ENCODE measurements around the gene TNFAIP2.

TNFAIP2 gene

DNA sequence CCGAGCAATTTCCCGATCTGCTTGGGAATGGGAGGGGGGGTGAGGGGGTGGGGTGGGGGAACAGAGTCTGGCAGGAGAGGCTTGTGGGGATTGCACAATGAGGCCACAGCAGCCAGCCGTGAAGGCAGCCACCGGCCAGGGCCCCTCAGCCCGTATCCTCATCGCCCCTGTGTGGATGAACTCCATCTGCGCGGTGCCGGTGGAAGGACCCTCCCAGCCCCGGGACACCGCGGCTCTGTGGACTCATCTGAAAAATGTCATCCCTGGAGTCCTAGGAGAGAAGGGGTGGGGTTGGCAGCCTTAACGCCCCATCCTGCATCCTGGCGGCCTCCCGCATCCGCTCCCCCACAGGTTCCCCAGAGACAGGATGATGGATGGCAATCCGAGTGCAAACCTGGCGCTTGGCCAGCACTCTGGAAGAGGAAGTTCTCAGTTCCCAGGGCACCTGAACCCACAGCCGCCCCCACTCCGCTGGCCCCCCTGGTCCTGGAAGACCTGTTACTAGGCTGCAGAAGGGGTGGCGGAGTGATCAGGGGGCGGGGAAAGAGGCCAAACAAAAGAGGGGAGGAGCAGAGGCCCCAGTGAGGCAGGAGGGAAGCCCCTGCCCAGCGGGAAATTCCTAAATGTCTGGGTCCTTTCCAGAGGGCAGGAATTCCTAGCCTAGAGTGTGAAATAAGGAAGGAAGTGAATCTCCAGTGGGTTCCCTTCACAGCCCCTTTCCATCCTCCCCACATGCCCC lies 1.2 kb upstream of the TNFAIP2 start:
- DNase-seq (ENCODE audit: low spot score): no peak

- DNase-seq (ENCODE audit: low spot score): no peak
These were observed 695 bp upstream of the TNFAIP2 start for GRCh38 chr14:103122585-103122946.

GRCh38 chr14:103123634-103124500 lies 606 bp downstream of the TNFAIP2 start:
- no peak for DNase-seq (ENCODE audit: low spot score)

DNA sequence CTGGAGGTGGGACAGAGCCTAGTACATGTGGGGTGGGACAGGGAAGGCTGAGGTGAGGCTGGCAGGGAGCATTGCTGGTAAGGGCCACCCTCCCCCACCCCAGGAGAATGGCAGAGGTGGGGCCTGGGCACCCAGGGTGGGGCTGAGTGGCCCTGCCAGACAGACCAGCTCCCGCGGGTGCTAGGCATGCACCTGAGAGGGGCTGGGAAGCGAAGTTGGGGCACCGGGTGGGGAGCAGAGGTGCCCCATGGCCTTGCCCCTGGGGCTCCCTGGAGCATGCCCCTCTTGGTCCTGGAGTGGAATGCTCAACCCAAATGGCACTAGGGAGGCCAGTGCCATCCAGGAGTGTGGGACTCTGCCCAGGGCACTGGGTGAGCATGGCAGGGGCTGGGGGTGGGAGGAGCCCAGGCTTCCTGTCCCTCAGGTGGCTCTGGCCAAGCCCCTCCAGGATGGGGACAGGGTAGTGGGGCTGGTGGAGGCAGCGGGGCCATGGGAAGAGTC lies 1.3 kb downstream of the TNFAIP2 start:
- no peak for DNase-seq (ENCODE audit: low spot score)

GRCh38 chr14:103125098-103126070 lies 2.1 kb downstream of the TNFAIP2 start:
- DNase-seq (ENCODE audit: low spot score): no peak

GRCh38 chr14:103126088-103126872 lies 3.0 kb downstream of the TNFAIP2 start:
- no peak for DNase-seq (ENCODE audit: low spot score)

DNA sequence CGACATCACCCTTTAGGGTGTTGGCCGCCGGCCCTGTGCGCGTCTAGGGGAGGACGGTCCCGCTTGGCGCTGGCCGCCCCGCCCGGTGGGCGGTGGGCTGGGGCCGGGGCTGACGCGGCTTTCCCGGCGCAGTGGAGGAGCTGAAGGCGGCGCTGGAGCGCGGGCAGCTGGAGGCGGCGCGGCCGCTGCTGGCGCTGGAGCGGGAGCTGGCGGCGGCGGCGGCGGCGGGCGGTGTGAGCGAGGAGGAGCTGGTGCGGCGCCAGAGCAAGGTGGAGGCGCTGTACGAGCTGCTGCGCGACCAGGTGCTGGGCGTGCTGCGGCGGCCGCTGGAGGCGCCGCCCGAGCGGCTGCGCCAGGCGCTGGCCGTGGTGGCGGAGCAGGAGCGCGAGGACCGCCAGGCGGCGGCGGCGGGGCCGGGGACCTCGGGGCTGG lies 3.6 kb downstream of the TNFAIP2 start:
- no peak for DNase-seq (ENCODE audit: low spot score)

- DNase-seq (ENCODE audit: low spot score): no peak
These were observed 4.1 kb downstream of the TNFAIP2 start for GRCh38 chr14:103127356-103127755.

DNA sequence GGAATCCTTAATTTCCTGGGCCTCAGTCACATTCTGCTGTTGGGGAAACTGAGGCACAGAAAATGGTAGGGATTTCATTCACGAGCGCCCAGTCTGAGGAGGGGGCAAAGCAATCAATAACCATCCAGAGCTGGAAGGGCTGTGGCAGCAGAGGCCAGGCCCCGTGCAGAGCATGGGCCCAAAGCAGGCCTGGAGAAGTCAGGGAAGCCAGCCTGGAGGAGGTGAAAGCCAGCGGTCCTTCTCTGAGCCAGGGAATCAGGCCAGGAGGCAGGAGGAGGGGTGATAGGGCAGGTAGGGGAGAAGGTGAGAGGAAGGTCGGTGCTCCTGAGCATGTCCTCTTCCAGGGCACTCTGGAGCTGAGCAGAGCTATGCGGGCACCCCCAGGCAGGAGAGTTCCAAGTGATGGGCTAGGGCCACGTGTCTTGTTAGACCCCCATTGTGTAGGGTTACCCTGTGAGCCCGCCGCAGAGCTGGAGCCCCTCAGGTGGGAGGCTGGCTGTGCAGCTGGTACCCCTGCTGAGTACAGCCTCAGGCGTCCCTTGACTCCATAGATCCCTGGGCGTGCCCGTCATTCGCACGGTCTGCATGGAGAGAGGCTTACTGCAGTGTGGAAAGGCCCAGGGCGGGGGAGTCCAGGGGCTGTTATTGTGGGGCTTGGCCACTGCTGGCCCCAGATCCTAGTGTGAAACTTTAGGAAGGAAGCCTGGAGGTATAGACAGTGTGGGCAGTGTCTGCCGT lies 4.8 kb downstream of the TNFAIP2 start:
- no peak for DNase-seq (ENCODE audit: low spot score)

DNA sequence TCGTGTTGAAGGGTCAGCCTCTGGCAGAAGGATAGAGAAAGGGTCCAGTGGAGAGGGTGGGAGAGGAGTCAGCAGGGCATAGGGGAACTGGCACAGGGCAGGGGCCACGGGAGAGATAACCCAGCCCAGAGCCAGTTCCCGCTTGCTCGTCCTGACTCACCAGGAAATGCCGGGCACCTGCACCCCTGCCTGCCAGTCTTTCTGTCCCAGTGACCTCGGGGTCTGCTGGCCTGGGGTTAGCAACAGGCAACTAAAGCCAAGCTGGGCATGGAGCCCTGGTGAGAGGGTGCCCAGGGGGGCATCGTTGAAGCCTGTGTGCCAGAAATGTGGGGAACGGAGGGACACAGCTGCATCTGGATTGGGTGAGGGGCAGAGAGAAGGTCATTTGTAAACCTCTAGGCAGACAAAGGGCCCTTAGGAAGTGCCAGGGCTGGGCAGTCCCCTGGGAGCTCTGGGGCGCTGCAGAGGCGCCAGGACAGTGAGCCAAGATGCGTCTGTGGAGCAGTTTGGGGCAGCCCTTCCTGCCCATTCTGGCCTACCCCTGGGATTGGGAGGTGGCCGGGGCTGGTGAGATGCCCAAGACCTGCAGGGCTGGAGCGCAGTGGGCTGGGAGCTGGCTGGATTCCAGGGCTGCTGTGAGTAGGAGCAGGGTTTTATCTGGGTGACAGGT lies 5.5 kb downstream of the TNFAIP2 start:
- no peak for DNase-seq (ENCODE audit: low spot score)

- no peak for DNase-seq (ENCODE audit: low spot score)
These were observed 6.2 kb downstream of the TNFAIP2 start for GRCh38 chr14:103129301-103130016.

GRCh38 chr14:103130017-103130764 lies 6.9 kb downstream of the TNFAIP2 start:
- no peak for DNase-seq (ENCODE audit: low spot score)

DNA sequence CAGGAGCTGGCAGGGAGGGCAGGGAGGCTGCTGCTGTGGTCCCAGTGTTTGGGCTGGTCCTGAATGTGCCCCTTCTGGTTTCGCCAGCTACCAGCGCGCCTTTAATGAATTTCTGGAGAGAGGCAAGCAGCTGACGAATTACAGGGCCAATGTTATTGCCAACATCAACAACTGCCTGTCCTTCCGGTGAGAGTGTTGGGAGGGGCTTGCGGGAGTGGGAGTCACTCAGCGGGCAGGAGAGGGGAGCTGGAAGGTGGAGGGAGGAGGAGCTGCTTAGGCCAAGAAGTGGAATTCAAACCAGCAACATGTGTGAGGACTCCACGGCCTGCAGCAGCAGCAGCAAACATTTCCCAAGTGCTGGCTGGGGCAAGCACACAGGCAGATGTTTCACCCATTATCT lies 7.7 kb downstream of the TNFAIP2 start:
- DNase-seq (ENCODE audit: low spot score): no peak

- DNase-seq (ENCODE audit: low spot score): no peak
These were observed 8.3 kb downstream of the TNFAIP2 start for GRCh38 chr14:103131580-103131979.

- DNase-seq (ENCODE audit: low spot score): no peak
These were observed 9.3 kb downstream of the TNFAIP2 start for GRCh38 chr14:103132381-103133209.

GRCh38 chr14:103133210-103134140 lies 10.2 kb downstream of the TNFAIP2 start:
- no peak for DNase-seq (ENCODE audit: low spot score)
